NCI-H1417 treated with DMSO at 0.1 percent for 48 hours (cell line): ENCODE results near the gene CCNY.

Experiments
- DNase-seq: peaks from one replicate; lab custom pipeline; 2025; lab: John Stamatoyannopoulos, UW

CCNY gene

GRCh38 chr10:35585903-35586535 lies 249.7 kb downstream of the CCNY start:
- DNase-seq, result no peak

- no peak for DNase-seq
Measured at GRCh38 chr10:35588836-35589235, 252.5 kb downstream of the CCNY start.

DNA sequence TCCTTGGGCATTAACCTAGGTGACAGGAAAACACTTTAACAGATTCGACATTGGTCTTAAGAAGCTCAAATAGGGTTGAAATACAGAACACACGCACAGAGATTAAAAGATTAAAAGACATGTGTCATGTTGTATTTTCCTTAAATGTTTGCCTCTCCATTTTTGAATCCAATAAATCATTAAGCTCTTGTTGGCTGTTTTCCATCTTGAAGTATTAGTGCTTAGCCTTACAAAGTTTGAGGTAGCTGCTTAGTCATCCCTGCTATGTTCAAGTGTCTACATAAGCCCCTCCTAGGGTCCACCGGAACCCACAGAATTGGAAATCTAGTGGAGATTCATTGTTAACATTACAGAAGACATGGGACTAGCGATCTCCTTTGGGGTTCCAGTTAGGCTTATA lies 256.1 kb downstream of the CCNY start:
- DNase-seq, result no peak

DNA sequence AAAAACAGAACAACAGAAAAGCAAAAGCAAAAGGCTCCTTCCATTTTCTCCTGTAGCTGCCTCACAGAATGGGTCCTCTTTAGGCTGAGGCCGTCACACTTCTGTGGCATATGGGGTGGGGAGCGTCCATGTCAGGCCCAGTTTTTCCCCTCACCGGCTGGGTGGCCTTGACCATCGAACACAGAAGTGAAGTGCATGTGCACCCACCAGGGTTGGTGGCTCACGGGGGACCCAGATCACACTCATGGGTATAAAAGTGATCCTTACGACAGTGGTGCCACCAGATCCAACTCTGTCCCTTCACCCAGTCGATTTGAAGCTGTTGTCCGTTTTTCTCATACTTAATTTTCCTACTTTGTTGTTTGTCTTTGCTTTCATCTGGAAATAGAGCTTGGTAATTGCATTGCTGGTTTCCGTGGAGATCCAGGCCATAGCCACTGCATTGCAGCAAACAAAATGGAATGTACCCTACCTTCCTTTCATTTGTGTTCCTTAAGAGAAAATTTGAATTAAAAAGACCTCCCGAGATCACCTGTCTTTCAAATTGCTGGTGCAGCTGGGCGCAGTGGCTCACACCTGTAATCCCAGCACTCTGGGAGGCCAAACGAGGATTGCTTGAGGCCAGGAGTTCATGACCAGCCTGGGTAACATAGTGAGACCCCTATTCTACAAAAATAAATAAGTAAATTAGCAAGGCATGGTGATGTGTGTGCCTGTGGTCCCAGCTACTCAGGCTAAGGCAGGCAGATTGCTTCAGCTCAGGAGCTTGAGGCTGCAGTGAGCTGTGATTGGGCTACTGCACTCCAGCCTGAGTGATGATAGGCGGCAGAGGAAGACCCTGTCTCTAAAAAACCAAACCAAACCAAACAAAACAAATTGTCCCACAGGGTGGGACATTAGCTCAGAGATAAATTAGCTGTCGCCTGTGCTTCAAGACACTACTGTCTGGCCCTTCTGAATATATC lies 258.1 kb downstream of the CCNY start:
- no peak for DNase-seq

DNA sequence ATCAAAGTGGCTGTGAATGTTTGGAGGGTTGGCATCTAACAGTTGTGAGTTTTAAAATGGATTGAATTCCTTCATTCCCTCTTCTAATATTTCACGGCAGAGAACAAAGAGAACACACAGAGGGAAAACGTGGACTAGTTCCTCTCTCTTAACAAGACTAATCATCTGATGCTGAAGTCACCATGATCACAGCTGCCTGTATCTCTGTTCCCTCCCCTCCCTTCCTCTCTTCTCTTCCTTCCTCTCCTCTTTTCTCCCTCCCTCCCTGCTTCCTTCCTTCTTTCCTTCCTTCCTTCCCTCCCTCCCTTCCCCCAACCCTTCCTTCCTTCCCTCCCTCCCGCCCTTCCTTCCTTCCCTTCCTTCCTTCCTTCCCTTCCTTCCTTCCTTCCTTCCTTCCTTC lies 258.8 kb downstream of the CCNY start:
- DNase-seq, result no peak

- DNase-seq, result no peak
Measured at GRCh38 chr10:35598379-35598778, 262.1 kb downstream of the CCNY start.

GRCh38 chr10:35600193-35600592 lies 263.9 kb downstream of the CCNY start:
- no peak for DNase-seq

DNA sequence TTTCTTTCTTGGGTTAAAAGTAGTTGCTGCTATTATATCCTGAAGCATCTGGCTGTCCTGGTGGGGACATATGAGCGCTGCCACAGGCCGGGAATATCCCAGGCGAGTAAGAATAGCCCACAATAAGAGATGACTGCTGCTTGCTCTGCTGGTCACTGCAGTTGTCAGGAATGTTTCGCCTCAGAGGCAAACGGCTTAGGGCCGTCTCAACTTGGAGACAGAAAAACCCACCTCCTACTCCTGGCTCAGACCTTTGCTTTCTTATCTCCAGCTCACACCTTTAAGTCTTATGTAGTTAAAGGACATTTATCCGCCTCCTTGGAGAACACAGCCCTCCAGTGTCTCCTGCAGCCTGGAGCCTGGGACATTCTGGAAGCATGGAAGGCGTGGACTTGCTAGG lies 268.9 kb downstream of the CCNY start, which contains the start of gene GJD4:
GJD4 (plus strand) TSS at position 151 of the 400 bp plus-strand sequence; CDS start at position 378, 227 bp downstream.
- no peak for DNase-seq

DNA sequence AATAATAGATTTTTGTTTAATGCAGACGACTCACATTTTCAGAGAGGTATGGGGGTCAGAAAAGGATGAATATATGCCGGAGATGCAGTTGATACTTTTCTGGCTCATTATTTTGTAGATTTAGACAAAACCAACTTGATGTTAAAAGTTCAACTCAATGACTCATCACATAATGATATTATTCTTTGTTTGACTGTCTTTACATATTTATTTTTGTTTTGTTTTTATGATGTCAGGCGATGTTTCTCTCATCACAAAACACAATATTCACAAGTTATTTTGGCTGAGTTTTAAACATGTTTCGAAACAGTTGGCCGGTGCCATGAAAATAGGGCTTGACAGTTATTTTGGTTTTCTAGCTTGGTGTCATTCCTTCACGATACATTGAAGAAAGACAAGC lies 270.1 kb downstream of the CCNY start:
- no peak for DNase-seq

GRCh38 chr10:35607475-35608327 lies 271.4 kb downstream of the CCNY start:
- DNase-seq, result no peak

GRCh38 chr10:35608328-35608672 lies 272.0 kb downstream of the CCNY start:
- DNase-seq, result no peak

DNA sequence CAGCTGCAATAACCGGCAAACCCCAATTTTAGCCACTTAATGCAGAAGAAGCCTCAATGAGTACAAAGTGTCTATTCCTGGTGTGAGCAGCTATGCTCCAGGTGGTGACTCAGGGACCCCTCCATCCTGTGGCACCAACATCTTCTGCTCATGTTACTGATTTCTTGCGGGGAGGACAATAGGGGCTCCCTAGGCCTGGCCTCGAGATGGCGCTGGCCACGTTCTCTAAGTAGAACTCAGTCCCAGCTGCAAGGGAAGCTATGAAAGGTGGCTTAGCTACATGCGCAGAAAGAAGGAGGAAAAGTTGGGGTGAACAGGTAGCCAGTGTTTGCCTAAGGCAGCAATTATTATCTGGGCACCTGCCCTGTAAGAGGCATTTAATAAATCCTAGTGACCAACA lies 275.4 kb downstream of the CCNY start:
- no peak for DNase-seq

- DNase-seq, result no peak
Measured at GRCh38 chr10:35612385-35613106, 276.2 kb downstream of the CCNY start.

DNA sequence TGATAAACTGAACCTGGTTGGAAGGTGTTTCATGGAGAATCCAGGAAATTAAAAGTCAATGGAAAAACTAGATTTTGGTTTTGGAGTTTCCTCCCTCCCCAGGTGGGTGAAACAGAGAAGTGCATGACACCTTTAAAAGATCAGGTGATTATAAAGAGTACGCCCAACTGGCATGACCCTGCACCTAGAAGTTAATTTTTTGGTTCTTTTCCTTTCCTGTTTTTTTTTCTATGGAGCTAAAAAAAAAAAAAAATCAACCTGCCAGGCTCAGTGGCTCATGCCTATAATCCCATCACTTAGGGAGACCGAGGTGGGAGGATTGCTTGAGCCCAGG lies 276.8 kb downstream of the CCNY start:
- DNase-seq, result no peak

DNA sequence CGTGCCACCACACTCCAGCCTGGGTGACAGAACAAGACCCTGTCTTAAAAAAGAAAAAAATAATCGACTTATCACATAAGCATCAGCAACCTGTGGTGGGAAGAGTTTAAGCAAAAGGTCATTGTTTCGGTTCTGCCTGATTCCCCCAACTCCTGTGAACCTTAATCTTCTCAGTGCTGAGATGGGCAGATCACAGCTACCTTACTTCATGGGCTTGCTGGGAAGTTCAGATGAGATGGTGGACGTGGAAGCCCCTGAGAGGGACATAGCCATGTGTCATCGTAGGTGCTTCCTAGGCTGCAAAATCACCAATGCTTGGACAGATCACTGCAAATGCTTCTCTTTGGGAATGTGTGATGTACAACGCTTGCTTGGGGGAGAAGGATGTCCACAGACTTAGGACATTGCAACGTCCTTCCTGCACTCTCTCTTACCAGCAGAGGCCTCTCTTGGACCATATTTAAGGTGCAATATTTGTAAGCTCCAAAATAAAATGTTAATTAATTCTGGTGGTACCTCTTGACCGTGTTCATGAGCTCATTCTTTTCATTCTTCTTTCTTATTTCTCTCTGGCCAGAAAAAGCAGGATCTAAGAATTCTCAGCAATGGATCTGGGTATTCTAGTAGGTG lies 277.4 kb downstream of the CCNY start:
- DNase-seq, result no peak

DNA sequence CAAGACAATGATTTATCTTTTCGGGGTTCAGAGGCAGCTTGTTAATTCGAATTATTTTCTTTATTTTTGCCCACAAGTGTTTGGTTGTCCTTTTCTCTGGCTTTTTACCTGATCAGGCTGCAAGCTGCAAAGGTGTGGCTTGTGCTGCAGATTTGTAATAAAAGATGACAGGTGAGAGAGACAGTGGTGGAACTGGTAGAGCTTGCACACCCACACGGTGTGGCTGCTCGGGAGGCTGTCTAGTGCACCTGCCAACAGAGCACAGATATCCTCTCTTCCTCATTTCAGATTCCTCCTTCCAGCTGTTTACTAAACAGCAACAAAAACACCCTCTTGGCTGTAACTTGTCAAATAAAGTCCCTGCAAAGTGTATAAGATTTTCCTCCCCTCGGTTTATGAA lies 278.0 kb downstream of the CCNY start:
- no peak for DNase-seq
